ENCODE measurements around the gene CCDC12.
"Not testable (repeated sequence)": the region's sequence is repeated elsewhere in the genome, so short reads cannot be mapped to it uniquely, and the experiment has no call there.

The CCDC12 gene

GRCh38 chr3:46978985-46979944 lies 2.7 kb upstream of the CCDC12 start, which contains the start of gene NBEAL2:
Gene NBEAL2 (plus strand): TSS chr3:46979666. CDS start chr3:46979862, 196 bp downstream.
- DNase-seq (ENCODE audit: low spot score) = peak; percentile 97

DNA sequence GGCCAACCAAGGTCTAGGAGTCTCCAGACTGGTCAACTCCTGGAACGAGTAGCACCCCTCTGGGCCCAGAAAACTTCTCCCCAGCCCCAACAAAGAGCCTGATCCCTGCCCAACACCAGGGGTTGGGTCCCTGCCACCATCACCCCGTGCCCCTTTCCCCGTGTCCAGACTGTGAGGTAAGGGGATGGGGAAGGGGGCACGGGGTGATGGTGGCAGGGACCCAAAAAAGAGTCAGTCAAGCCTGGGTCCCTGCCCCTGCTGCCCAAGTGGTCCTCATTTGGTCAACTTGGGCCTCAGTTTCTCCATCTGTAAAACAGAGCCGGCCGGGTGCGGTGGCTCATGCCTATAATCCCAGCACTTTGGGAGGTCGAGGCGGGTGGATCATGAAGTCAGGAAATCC lies 1.8 kb upstream of the CCDC12 start:
- DNase-seq (ENCODE audit: low spot score) = no peak

DNA sequence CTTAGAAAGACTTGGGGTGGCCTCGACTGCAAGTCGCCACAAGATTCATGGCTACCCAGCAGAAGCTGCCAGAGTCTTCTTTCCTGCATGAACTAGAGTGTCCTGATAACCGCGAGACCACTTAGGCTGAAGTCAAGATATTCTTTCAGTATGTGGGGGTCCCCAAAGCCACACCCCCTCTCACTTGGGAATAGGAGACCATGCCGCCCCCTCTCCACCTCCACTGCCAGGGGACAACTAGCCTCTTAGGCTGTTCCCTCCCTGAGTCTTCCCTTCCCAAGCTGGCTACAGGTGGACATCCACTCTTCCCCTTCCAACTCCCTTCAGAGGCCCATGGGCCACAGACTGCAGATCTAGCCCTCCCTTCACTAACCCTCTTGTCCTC lies 1.3 kb upstream of the CCDC12 start:
- DNase-seq (ENCODE audit: low spot score) = no peak

GRCh38 chr3:46974421-46975171 lies 1.9 kb downstream of the CCDC12 start:
- DNase-seq (ENCODE audit: low spot score) = no peak

- DNase-seq (ENCODE audit: low spot score) = no peak
Measured at GRCh38 chr3:46972396-46972795, 4.1 kb downstream of the CCDC12 start.

- no peak for DNase-seq (ENCODE audit: low spot score)
Measured at GRCh38 chr3:46971742-46972141, 4.8 kb downstream of the CCDC12 start.

- no peak for DNase-seq (ENCODE audit: low spot score)
Measured at GRCh38 chr3:46971151-46971550, 5.4 kb downstream of the CCDC12 start.

GRCh38 chr3:46970391-46971091 lies 6.0 kb downstream of the CCDC12 start:
- peak; percentile 82 for DNase-seq (ENCODE audit: low spot score)

DNA sequence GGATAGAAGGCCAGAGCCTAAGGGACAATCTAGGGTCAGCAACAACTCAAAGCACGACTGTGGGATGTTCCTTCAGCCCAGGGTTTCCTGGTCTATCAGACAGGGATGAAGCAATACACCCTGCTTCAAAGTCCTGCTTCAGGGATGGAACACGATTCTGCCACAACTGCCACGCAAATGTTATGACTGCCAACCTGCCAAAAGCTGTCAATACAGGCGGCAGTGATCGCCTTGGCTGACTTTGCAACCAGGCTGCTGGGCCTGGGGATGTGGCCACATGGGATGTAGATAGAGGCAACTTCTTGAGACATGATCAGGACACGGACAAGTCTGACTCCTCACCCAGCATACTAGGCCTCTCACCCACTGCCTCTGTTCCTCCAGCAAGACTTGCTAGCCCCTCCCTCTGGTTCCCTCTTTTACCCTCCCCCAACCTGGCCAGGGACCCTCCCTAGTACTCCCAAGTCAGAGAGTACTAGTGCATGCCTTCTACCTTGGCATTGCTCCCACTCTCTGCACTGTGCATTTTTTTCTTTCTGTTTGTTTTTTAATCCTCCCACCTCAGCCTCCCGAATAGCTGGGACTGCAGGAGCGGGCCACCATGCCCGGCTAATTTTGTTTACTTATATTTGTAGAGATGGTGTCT lies 7.6 kb downstream of the CCDC12 start:
- no peak for DNase-seq (ENCODE audit: low spot score)

GRCh38 chr3:46966811-46967210 lies 9.7 kb downstream of the CCDC12 start:
- no peak for DNase-seq (ENCODE audit: low spot score)

DNA sequence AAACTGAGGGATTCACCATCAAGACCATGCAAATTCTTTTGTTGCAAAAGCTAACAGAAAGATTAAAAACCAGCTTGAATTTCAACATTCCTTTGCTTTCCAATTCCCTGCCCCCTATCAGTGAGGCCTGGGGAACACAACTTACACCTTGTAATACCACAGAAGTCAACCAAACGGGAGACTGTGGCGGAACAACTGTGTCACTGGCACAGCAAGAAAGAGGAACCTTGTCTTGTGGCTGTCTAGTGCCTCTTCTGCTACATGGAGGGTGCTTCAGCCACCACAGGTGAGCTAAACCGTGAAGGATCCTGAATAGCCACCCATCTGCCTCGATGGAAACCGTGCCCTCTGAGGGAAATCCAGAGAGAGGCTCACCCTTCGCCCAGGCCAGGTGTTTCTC lies 11.4 kb downstream of the CCDC12 start:
- no peak for DNase-seq (ENCODE audit: low spot score)

DNA sequence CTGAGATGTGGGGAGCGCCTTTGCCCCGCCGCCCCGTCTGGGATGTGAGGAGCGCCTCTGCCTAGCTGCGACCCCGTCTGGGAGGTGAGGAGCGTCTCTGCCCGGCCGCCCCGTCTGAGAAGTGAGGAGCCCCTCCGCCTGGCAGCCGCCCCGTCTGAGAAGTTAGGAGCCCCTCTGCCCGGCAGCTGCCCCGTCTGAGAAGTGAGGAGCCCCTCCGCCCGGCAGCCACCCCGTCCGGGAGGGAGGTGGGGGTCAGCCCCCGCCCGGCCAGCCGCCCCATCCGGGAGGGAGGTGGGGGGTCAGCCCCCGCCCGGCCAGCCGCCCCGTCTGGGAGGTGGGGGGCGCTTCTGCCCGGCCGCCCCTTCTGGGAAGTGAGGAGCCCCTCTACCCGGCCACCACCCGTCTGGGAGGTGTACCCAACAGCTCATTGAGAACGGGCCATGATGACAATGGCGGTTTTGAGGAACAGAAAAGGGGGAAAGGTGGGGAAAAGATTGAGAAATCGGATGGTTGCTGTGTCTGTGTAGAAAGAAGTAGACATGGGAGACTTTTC lies 12.4 kb downstream of the CCDC12 start:
- not testable (repeated sequence) for DNase-seq (ENCODE audit: low spot score)

GRCh38 chr3:46962990-46963389 lies 13.6 kb downstream of the CCDC12 start:
- DNase-seq (ENCODE audit: low spot score) = no peak

GRCh38 chr3:46962427-46962826 lies 14.1 kb downstream of the CCDC12 start:
- no peak for DNase-seq (ENCODE audit: low spot score)

GRCh38 chr3:46960835-46961234 lies 15.7 kb downstream of the CCDC12 start:
- DNase-seq (ENCODE audit: low spot score) = no peak

DNA sequence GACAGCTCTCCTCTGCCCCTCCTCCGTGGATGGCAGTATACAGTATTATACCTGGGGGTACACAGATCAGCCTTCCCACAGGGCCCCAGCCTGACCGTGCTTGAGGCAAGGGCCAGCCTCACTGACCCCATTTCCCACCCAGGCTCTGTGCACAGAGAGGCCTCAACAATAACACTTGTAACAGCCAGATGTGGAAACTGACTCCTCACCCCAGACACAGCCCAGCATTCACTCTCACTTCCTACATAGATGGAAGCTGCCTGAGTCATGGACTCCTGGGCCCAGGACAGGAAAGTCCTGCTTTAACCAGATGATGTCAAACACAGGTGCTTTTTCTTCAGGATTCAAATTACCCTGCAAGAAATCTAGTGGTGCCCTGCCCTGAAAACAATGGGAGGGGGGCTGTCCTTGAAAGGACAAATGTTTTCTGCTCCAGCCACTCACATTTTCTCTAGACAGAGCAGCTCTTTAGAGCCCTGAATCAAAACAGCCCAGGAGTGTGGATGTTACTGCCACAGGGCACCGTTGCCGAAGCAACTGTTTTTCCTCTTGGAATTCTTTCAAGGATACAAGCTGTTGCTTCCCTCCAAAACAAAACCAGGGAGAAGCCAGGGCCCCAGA lies 16.4 kb downstream of the CCDC12 start:
- DNase-seq (ENCODE audit: low spot score) = peak; percentile 82

- DNase-seq (ENCODE audit: low spot score) = no peak
Measured at GRCh38 chr3:46959161-46959511, 17.4 kb downstream of the CCDC12 start.

GRCh38 chr3:46958467-46959160 lies 17.9 kb downstream of the CCDC12 start:
- DNase-seq (ENCODE audit: low spot score) = no peak

DNA sequence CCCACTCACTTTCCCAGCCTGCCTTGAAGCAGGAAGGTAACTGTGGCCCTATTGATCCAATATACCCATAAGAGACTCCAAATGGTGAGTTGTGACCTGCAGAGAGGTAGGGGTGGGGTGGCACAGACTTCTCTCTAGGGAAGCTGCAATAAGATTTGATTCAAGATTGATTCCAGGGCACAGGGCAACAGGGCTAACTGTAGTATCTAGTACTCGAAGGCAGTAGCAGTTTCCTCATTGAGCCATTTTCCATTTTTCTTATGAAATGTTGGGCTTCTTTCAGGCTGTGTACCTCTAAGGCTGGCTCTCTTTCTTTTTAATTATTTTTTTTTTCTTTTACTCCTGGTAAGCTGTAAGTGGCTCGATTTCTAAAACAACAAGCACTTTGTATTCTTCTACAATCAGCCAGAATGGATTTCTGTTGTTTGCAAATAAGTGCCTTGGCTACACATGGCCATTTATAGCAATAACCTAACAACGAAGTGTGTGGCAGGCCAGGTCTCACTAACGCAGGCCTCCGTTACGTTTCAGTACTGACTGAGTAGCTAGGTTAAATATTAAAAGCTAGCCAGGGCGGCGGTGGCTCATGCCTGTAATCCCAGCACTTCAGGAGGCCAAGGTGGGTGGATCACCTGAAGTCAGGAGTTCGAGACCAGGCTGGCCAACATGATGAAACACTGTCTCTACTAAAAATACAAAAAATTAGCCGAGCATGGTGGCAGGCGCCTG lies 19.3 kb downstream of the CCDC12 start:
- DNase-seq (ENCODE audit: low spot score) = peak; percentile 70

GRCh38 chr3:46955801-46956259 lies 20.7 kb downstream of the CCDC12 start:
- no peak for DNase-seq (ENCODE audit: low spot score)

Measured in kidney tubule cell (primary cell).